HL-60 (cell line): Measurements from ENCODE around the gene SHC3.

Experiments
- DNase-seq, 2 experiments: peaks; one replicate each; pipeline ENCODE4 v3.0.0-alpha.2; 2010 to 2020; ENCODE audit warnings: low read depth in 1 of 2, low spot score in 1 of 2
- H3K27ac ChIP-seq: fragments of 250-450 bp; sonication (Bioruptor Pico); replicated peaks from 2 replicates; pipeline ENCODE4 v1.5.1; 2020; ENCODE audit warnings: mild to moderate bottlenecking, moderate library complexity
- H3K27me3 ChIP-seq: fragments of 250-450 bp; sonication (Bioruptor Pico); 2 replicates; pipeline ENCODE4 v1.5.1; 2021; ENCODE audit warnings: mild to moderate bottlenecking, moderate library complexity; ENCODE audit not compliant: insufficient read depth, poor library complexity, severe bottlenecking
- H3K4me3 ChIP-seq: replicated peaks from 2 replicates; pipeline ENCODE4 v1.5.1; 2011; ENCODE audit warnings: mild to moderate bottlenecking, control low read depth, low read length; ENCODE audit not compliant: insufficient read depth
- CTCF ChIP-seq: IDR thresholded peaks from one replicate; pipeline ENCODE4 v1.5.1; 2011; ENCODE audit warnings: low read length, control low read depth, inconsistent platforms; ENCODE audit not compliant: insufficient read depth
- GABPA ChIP-seq: IDR thresholded peaks from 2 replicates; pipeline ENCODE4 v1.6.1; 2012; ENCODE audit warnings: low read depth
- POLR2AphosphoS5 ChIP-seq: IDR thresholded peaks from 2 replicates; pipeline ENCODE4 v1.6.1; 2012; ENCODE audit warnings: low read depth
- SPI1 ChIP-seq: IDR thresholded peaks from 2 replicates; pipeline ENCODE4 v1.6.1; 2012; ENCODE audit warnings: low read depth, mild to moderate bottlenecking, borderline replicate concordance
- TF ChIP-seq, protein P1 (sequence below): IDR thresholded peaks from 2 replicates; pipeline ENCODE4 v1.6.1; 2012; ENCODE audit warnings: low read depth; ENCODE audit not compliant: insufficient replicate concordance

Gene SHC3

DNA sequence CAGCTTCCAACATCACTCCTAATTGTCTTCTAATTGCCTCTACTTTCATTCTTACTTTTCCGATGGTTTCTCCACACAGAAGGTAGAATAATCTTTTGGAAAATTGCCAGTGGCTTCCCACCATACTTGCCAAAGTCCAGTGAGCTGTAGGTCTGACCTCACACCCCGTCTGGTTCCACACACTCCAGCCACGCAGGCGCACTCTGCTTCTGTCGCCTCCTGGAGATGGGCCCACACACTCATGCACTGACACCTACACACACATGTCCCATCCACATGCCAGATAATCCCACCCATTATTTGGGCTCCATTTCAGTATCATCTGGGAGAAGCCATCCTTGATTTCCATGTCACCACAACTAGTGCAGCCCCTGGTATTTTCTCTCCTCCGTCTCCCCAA lies 12.7 kb downstream of the SHC3 start:
- Histone ChIP-seq H3K4me3 (no peak overlapping the region), H3K27ac (no peak overlapping the region), H3K27me3 (peaks cover 3% of the 10 kb centered on the region)
- TF ChIP-seq, protein P1, sequence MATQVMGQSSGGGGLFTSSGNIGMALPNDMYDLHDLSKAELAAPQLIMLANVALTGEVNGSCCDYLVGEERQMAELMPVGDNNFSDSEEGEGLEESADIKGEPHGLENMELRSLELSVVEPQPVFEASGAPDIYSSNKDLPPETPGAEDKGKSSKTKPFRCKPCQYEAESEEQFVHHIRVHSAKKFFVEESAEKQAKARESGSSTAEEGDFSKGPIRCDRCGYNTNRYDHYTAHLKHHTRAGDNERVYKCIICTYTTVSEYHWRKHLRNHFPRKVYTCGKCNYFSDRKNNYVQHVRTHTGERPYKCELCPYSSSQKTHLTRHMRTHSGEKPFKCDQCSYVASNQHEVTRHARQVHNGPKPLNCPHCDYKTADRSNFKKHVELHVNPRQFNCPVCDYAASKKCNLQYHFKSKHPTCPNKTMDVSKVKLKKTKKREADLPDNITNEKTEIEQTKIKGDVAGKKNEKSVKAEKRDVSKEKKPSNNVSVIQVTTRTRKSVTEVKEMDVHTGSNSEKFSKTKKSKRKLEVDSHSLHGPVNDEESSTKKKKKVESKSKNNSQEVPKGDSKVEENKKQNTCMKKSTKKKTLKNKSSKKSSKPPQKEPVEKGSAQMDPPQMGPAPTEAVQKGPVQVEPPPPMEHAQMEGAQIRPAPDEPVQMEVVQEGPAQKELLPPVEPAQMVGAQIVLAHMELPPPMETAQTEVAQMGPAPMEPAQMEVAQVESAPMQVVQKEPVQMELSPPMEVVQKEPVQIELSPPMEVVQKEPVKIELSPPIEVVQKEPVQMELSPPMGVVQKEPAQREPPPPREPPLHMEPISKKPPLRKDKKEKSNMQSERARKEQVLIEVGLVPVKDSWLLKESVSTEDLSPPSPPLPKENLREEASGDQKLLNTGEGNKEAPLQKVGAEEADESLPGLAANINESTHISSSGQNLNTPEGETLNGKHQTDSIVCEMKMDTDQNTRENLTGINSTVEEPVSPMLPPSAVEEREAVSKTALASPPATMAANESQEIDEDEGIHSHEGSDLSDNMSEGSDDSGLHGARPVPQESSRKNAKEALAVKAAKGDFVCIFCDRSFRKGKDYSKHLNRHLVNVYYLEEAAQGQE: no peak
- no peak for TF ChIP-seq SPI1
- no peak for DNase-seq

- H3K4me3 ChIP-seq: no peak overlapping the region
- no peak overlapping the region for H3K27ac ChIP-seq
- no peak for DNase-seq
- TF ChIP-seq, protein P1: no peak
- TF ChIP-seq GABPA (no peak), POLR2AphosphoS5 (no peak), CTCF (no peak), SPI1 (no peak)
- peaks cover 3% of the 10 kb centered on the region for H3K27me3 ChIP-seq
Observed at GRCh38 chr9:89165341-89165740, 13.3 kb downstream of the SHC3 start.

DNA sequence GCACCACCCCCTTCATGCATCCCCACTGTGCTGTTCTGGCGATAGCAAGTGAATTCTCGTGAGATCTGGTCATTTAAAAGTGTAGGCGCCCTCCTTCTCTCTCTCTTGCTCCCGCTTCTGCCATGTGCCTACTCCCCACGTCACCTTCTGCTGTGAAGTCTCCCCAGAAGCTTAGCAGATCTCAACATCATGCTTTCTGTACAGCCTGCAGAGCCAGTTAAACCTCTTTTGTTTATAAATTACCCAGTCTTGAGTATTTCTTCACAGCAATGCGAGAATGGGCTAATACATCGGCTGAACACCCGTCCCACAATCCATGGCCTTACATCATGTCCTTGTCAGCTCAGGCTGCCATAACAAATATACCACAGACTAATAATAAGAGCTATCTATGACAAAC lies 17.4 kb downstream of the SHC3 start:
- Histone ChIP-seq H3K27ac (no peak overlapping the region), H3K4me3 (no peak overlapping the region), H3K27me3 (peaks cover 3% of the 10 kb centered on the region)
- no peak for DNase-seq
- no peak for TF ChIP-seq POLR2AphosphoS5
- no peak for TF ChIP-seq SPI1
- TF ChIP-seq GABPA: no peak
- TF ChIP-seq CTCF: no peak
- TF ChIP-seq, protein P1: no peak

DNA sequence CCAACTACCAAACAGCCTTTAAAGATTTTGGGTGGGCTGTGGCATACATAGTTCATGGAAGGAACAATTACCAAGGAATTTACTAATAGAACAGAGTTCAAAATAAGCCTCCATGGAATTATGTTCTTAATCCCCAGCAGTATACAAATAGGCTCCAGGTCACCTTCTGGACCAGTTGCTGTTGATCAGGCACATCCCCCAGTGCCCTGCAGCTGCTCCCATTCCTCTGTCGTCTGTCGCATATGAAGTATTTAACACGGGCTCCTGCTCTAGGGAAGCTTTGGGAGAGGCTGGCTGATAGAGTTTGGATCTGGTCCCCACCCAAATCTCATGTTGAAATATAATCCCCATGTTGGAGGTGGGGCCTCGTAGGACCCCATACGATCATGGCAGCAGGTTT lies 17.8 kb downstream of the SHC3 start:
- no peak for TF ChIP-seq SPI1
- TF ChIP-seq CTCF: no peak
- TF ChIP-seq, protein P1: no peak
- no peak for TF ChIP-seq GABPA
- no peak for TF ChIP-seq POLR2AphosphoS5
- no peak overlapping the region for H3K27ac ChIP-seq
- DNase-seq: no peak
- H3K27me3 ChIP-seq: peaks cover 3% of the 10 kb centered on the region
- no peak overlapping the region for H3K4me3 ChIP-seq
